HG03469 (cell line): ENCODE measurements around the gene CYFIP2.

Source experiments
- ATAC-seq: cut with Tn5 transposase; IDR thresholded peaks from one replicate; pipeline ENCODE4 v1.9.1; 2021; ENCODE audit warnings: mild to moderate bottlenecking, moderate library complexity, moderate number of reproducible peaks; ENCODE audit not compliant: unreplicated experiment

The CYFIP2 gene

DNA sequence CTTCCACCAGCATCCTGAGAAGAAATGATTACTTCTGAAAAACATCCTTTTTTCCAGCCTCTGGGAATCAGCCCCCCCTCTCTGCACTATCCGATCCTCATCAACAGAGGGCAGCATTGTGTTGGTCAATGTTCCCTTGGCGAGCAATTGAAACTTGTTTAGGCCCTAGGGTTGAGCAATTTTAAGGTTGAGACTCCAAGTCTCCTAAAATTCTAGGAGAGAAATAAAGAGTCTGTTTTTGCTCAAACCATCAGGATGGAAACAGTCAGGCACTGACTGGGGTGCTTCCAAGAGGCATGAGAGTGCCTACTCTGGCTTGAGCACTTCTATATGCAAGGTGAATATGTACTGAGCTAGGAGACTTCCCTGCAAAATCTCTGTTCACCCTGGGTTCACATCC is 12.4 kb upstream of the CYFIP2 start:
- ATAC-seq, result no peak

DNA sequence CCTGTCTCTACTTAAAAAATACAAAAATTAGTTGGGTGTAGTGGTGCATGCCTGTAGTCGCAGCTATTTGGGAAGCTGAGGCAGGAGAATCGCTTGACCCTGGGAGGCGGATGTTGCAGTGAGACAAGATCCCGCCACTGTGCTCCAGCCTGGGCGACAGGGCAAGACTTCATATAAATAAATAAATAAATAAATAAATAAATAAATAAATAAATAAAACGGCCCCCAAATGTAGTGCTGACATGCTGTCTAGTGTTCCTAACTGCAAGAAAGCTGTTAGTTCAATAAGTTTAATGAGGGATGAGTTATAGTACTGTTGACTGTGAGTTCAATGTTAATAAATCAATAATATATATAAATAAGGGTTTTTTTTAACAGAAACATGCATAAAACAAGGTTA is 7.5 kb upstream of the CYFIP2 start:
- no peak for ATAC-seq

DNA sequence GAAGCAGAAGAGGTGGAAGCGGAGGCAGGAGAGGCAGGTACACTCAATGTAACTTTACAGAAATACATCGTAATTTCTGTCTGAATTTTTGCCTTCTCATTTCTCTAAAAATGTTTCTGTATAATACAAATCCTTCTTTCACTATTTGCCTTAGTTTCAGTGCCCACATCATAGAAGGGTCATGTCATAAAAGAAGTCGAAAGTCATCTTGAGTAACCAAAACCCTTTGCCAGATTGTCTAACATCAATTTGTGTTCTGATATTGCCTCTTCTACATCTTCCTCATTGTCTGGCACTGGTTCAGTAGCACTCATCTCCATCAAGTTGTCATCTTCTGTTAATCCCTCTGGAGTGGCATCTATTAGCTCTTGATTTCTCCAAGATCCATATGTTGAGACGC is 6.2 kb upstream of the CYFIP2 start:
- ATAC-seq, result no peak

DNA sequence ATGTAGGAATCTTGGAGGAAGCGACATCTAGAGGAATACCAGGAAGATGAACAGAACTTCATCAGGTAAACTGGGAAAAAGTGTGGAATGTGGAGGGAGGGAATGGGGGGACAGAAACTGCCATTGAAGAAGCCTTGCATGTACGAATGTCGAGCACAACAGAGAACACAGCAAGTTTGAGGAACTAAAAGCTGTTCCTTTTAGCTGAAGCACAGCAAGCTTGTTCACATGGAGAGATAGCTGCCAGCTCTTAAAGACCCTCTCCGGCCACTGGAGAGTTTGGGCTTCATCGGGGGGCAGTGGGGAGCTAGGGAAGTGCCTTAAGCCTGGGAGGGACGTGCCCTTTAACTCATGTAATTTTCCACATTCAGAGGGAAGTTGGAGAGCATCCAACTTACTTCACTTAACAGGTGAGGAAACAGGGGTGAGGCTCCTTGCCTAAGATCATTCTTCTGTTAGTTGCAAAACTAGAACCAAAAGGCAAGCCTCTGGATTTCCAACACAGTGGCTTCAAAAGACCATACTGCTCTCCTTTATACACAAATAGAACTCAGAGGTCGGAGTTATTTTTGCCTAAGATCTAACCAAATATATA is 2.3 kb upstream of the CYFIP2 start:
- no peak for ATAC-seq

DNA sequence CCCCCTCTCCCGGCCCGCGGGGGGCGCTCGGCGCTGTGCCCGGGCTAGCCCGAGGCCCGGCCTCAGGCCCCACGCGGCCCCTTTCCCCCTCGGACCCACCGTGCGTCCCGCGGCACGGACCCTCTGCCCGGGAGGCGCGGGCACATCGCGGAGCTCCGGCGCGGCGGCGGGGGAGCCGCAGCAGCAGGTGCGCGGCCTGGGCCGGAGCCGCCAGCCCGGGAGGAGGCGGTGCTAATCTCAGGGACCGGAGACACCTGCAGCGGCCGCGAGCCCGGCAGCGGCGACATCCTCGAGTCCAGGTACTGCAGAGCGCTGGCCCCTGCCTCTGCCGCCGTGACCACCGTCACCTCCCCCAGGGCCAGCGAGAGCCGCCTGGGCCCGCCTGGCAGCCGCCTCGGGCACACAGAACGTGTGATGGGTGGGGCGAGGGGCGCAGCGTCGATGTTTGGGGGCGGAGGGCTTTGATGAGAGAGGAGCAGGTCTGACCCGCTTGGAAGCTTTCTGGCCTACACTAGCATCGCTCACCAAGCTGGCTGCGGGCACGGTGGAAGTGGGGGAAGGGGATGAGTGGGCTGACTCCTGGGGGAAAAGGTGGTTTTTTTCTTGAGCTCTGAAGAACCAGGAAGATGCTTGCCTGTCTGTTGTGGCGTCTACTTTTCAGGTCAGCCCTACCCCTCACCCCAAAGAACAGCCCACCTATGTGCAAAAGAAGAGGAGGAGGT is 524 bp downstream of the CYFIP2 start:
- peak; percentile 25 for ATAC-seq

DNA sequence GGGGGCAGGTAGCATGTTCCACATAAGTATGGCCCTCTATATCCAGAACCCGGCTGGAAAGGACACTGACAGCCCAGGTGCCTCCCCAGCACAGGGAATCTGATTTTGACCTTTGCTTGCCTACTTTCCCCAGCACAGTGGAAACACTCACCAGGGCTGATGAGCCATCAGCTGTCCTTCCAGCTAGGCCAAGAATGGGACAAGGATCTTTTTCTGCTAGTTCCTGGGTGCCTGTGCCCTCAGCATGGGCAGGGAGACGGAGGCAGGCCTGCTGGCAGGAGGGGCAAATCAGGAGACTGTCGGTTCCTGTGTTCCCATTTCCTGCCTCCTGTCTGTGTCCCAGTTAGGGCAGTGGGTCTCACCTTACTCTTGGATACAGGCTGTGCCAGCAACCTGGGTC is 1.1 kb downstream of the CYFIP2 start:
- no peak for ATAC-seq

DNA sequence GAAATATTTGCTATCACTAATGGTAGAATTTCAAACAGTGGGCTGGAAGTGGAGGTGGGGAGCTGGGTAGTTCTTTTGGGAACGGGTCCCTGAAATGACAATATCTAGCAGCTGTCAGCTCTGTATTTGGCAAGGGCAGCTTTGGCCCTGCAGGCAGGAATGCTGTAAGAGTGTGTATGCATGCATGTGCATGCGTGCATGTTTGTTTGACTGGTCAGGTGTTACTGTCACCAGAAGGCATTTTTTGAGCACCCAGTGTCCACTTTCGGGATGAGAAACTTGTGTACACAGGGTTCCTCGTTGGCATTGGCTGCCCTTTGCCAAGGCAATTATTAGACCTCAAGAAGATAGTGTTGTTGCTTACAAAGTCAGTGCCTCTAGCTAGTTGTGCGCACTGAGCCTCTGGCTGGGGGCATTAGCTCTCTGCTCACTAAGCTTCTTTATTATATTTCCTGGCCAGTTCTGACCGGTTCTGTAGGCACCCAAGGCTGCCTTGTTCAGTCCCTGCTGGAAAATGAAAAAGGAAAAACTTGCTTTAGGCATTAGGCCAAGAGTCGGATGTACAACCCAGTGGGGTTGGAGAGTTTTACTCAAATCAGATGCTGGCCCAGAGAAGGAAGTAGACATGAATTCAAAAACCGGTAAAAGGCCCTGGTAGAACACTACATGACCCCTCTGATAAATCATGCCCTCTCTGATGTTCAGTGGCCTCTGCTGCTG is 2.0 kb downstream of the CYFIP2 start:
- ATAC-seq, result no peak

DNA sequence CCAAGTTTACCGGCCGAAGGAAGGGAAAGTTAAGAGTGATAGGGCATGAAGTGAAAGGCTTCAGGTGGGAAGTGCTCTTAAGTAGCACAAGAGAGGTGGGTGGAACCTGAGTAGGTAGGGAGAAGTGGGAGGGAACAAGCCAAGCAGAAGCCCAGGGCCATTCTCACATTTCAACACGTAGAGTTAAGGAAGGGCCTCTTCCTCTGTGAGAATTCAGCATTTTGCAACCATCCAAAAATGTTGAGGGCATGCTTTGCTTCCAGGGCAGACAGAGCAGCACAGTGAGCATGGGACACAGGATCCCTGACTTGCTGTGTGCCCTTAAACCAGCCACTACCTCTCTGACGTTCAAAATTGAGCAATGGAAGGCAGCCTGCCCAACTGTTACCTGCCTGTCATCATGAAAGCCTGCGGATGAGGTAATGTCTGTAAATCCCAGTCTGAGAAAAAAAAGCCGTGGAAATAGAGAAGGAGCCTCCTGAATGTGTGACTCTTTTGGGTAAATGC is 3.3 kb downstream of the CYFIP2 start:
- no peak for ATAC-seq

DNA sequence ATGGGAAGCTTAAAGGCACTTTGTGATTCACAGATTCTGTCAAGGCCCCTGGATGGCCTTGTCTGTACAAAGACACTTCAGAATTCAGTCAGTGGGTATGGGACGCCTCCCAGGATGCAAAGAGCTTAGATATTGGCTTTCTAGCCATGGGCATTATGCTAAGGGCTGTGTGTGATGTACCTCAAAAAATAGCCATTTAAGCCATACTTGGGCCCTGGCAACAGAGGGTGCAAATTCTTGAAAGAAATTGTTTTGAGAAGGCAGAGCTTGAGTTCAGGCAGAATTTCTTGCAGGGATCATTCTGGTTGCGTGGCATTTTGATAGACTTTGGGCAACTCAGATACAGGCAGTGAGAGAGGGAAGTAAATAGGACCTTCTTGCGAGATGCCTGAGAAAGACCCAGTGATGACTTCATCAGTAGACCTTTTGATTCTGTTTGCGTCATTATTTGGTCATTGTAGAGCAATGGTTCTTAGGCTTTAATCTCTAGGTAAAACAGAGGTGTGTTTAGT is 3.9 kb downstream of the CYFIP2 start:
- ATAC-seq, result no peak

DNA sequence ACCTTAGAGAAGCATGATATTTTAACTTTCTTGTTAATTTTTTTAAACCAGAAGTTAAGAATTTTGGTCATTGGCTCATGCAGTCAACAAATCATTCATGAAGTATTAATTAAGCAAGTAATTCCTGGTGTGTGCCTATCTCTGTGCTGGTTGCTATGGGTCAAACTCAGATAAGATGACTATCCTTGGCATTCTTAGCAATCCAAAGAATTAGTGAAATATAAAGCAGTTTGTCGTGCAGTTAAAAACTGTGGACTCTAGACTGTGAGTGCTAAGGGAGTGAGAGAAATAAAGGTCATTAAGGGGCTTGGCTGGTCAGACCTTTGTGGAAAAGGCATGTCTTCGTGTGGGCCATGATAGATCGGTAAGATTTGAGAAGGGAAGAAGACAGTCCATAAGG is 4.8 kb downstream of the CYFIP2 start:
- no peak for ATAC-seq

DNA sequence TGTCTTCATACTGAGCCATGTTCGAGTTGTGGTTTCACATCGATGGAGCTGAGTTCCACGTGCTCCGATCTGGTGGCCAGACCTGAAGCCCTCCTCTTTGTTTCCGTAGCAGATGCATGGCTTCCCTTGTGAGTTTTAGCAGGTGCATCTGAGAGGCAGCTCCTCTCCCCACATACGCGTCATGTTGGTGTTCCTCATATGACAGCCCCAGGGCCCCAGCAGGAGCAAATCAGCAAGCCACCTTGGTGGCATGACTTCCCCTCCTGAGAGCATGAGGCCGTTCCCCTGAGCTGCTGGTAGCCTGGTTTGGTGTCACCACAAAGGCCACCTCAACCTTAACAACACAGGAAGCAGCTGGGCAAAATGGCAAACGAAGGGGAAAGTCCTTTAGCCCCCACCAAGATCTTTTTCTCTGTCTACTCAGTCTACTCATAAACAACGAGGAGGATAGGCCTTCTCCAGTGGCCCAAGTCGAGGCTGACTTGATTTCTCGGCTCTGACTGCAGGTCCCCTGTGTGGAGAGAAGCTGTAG is 5.9 kb downstream of the CYFIP2 start:
- ATAC-seq, result peak; percentile 76

DNA sequence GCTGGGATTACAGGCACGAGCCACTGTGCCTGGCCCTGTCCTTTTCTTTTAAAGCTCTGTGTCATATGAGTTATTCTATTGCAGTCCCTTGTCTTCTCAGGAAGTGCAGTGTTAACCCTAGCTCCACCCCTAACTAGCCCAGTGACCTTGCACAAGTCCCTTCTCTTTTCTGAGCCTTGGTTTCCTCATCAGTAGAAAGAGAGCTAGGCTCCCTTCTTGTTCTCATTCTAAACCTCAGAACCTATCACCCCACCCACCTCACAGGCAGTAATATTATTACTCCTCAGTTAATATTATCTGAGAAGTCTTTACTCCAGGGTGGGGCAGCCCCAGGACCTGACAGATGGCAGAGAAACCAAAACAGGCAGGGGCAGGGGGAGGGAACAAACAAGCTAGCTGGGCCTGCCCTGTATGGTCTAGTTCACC is 7.2 kb downstream of the CYFIP2 start:
- ATAC-seq, result peak; percentile 25

DNA sequence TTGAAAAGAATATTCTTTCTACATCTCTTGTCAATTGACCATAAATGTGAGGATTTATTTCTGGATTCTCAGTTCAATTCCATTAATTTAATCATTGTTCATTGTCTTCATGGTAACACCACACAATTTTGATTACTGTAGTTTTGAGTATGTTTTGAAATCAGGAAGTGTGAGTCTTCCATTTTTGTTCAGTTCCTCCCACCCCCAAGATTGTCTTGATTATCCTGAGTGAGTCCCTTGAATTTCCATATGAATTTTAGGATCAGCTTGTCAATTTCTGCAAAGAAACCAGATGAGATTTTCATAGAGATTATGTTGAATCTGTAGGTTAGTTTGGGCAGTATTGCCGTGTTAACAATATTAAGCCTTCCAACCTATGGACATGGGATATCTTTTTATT is 9.5 kb downstream of the CYFIP2 start:
- ATAC-seq, result no peak

DNA sequence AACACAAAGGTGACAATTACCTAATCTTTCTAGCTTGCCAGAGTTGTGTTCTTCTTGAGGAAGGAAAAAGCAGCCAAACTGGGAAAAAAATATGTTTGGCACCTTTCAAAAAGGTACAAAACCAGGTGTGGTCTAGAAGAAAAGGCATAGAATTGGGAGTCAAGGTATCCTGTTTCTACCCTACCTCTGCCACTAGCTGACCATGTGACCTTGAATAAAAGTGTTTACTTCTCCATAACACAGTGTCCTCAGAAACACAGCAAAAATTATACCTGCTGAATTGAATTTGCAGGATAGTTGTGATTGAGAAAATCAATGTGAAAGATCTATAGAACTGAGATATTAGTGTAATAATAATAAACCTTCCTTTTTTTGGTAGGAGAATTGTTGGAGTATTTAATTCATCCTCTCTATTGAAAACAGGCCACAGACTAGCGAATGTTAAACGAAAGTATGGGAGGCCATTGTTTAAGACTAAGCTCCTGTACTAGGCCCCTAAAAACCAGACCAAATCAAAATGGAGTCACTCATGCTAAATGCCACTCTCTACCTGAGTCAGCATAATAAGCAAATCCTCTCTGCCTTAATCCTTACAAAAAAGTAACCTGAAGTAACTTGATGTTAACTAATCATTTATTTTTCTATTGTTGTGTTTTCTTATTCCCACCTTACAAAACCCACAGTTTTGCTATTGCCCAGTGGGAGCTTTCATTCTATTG is 12.6 kb downstream of the CYFIP2 start:
- ATAC-seq, result no peak

DNA sequence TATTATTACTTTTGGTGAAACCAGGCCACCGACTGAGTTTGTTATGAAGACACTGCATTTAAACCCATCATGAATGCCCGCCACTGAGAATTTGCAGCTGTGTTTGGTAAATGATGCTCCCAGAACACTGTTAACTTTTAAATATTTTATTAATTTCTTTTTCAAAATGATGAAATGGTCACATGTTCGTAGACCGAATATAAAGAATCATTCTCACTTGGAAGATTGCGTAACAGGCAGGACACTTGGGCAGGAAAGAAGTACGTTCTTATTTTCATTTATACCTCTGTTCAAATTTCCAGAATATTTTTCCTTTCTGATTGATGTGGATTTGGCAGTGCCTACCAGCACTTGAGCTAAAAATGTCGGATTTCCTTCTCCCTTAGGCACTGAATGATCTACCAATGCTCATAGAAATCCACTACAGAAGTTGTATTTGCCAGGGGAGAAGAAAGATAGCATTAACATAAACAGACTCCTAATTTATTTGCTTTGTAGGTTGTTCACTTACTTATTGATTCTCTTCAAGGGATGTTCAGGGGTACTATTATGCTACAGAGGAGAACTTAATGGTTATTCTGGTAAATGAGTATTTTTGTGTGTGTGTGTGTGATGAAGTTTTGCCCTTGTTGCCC is 13.8 kb downstream of the CYFIP2 start:
- ATAC-seq, result no peak

DNA sequence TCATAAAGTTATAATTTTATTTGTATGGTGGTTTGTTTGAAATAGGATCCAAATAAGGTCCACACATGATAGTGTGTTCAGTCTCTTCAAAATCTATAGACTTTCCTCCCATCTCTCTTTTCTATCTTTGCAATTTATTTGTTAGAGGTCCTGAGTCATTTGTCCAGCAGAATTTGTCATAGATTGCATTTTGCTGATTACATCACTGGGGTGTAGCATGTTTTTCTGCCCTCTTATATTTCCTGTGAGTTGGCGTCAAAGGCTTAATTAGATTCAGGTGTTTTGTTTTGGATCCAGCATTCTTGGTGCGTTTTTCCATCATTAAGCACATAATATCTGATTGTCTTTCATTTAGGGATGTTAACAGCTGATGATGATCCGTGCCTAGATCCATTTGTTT is 15.0 kb downstream of the CYFIP2 start:
- no peak for ATAC-seq

DNA sequence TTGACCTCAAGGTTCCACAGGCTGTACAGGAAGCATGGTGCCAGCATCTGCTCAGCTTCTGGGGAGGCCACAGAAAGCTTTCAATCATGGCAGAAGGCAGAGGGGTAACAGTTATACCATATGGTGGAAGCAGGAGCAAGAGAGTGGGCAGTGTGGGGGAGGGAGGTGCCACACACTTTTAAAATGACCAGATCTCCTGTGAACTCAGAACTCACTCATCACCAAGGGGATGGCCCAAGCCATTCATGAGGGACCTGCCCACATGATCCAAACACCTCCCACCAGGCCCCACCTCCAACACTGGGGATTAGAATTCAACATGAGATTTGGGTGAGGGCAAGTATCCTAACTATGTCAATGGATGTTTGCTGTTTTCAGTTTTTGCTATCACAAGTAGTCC is 16.2 kb downstream of the CYFIP2 start:
- ATAC-seq, result no peak

DNA sequence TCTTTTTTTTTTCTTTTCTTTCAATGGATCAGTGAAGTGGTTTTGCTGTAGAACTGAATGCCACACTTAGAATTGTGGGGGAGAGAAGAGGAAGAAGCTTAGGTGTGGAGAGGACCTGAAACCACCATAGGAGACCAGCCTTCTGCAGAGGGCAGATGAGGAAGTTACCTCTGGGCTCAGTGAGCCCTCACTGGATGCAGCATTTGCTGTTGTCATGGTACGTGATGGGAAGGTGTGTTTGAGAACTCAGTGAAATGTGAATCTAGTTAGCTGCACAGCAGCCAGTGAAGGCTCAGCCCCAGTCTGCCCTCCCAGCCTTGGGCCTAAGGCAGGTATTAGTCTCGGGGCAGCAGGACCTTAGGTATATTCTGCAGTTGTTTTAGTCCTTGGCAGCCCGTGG is 17.5 kb downstream of the CYFIP2 start:
- peak; percentile 98 for ATAC-seq

DNA sequence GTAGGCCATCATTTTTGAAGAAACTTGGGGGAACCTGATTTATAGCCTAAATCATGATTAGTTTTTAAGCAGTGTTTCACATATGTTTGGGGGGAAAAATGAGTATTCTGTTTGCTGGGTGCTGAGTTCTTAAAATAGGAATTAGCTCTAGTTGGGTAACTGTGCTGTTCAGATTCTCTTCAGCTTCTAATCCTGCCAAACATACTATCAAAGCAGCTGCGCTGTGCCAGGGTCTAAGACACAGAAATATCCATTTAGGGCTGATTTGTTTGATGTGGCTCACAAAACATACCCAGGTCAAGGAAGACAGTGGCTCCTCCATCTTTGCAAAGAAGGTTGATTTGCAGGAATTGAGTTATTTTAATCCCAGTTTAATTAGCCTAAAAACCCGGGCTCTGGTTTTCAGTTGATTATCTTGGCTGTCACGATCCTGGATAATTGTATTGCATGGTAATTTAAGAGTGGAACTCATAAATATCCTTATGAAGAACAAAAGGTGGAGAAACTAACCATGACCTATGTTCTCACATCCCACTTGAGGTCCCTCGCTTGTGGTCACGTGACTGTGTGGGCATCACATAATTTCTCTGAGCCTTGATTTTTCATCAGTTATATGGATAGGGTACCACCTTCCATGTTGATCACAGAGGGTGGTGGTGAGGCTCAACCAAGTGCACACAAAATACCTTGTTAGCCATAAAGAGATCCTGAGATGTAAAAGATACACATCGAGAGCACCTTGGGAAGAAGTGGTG is 18.7 kb downstream of the CYFIP2 start:
- no peak for ATAC-seq
